Stimulated activated CD4-positive, alpha-beta T cell treated with anti-CD3 and anti-CD28 coated beads, Interleukin-1b, Interleukin-23, amount 100 ng/mL, for 1 hour (primary cell): ENCODE data around the gene AS3MT.
A peak's percentile ranks its signal among the peaks of the same experiment; 100 is the strongest.
"Not testable (repeated sequence)": the region's sequence is repeated elsewhere in the genome, so short reads cannot be mapped to it uniquely, and the experiment has no call there.

Source experiments
- DNase-seq, 2 donors: peaks; one replicate each; pipeline ENCODE4 v3.0.0-alpha.2; 2020; ENCODE audit warnings: low read depth in 2 of 2

Gene AS3MT

GRCh38 chr10:102855731-102856436 is 13.4 kb upstream of the AS3MT start:
- not testable (repeated sequence) for DNase-seq

DNA sequence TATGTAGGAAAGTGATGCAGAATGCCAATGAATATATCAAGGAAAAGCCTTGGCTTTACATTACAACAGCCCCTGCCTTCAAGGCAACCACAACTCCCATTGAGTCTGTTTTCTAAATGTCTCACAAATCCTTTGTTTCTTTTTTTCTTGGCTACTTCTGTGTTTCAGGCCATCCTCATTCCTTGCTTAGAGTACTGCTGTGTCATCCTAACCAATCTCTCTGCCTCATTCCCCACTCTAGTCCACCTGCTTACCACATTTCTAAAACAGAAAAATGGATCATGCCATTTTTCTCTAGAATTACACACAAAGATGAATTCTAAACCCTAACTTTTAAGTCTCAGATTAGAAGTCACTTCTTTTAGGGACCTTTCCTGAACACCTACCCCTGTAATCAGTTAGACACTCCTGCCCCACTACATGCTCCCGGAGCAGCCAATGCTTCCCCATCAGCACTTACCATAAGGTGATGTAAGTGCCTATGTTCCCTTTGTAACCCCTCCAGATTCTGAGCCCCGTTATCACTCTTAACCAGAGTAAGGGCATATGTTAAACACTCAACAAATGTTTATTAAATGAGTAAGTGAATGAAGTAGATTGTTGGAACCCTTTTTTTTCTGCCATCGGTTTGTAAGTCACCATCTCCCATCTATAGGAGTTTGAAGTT is 12.4 kb upstream of the AS3MT start:
- no peak for DNase-seq

- DNase-seq = no peak
Observed at GRCh38 chr10:102859911-102860310, 9.4 kb upstream of the AS3MT start.

- no peak for DNase-seq
Observed at GRCh38 chr10:102863660-102864059, 5.6 kb upstream of the AS3MT start.

GRCh38 chr10:102865620-102866019 is 3.6 kb upstream of the AS3MT start:
- DNase-seq = no peak

DNA sequence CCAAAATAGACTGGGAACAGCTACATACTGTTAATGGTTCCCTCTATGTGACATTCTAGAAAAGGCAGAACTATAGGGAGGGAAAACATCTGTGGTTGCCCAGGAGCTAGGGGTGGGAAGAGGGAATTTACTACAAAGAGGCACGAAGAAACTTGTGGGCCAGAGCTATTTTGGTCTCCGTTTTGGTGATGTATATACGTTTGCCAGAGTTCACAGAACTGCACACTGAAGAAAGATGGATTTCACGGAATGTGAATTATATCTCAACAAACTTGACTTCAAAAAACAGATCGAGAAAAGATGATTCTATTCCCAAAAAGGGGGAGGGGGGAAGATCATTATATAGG is 386 bp upstream of the AS3MT start:
- DNase-seq = no peak

- DNase-seq = no peak
Observed at GRCh38 chr10:102870221-102870620, 951 bp downstream of the AS3MT start.

- no peak for DNase-seq
Observed at GRCh38 chr10:102872163-102872562, 2.9 kb downstream of the AS3MT start.

DNA sequence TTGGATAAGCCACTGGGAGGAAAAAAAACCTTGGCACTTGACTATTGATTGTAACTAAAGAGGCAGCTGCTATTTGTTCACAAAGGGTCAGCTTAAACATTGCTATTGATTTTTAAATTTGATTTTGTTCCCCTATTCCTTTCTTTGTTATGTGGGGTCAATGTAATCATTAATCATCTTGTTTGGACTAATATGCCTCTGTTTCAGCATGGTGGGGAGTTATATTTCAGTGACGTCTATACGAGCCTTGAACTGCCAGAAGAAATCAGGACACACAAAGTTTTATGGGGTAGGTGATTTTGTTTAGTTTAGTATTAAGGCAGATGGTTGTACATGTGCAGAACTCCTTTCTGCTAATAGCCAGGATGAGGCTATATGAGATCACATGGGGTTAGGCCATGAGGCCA is 7.5 kb downstream of the AS3MT start:
- no peak for DNase-seq

DNA sequence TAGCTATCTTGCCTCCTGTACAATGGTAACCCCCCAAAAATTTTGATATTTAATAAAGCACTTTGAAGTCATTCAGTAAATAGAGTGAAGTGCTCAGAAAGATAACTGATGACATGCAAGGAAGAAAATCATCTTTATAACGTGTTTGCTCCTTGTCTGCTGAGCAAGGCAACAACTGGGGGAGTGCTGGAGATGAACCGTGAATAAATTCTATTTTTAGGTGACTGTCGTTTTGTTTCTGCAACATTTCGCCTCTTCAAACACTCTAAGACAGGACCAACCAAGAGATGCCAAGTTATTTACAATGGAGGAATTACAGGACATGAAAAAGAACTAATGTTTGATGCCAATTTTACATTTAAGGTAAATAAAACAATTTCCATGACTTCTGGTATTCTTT is 9.4 kb downstream of the AS3MT start:
- no peak for DNase-seq

DNA sequence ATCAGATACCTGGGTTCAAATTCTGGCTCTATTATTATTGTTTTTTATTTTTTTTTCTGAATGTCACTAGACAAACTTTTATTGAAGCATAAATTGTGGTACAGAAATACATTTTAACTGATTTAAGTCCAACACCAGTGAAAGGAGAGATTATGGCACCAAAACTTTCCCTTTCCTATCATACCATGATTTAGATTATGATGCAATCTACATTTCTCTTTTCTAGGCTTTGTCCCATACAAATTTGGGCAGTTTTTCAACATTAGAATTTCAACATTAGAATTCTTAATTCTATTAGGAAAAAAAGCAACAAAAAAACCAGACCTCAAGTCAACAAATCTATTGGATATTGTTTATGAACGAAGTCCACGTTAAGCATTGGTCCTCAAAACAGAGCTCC is 11.0 kb downstream of the AS3MT start:
- DNase-seq = no peak

DNA sequence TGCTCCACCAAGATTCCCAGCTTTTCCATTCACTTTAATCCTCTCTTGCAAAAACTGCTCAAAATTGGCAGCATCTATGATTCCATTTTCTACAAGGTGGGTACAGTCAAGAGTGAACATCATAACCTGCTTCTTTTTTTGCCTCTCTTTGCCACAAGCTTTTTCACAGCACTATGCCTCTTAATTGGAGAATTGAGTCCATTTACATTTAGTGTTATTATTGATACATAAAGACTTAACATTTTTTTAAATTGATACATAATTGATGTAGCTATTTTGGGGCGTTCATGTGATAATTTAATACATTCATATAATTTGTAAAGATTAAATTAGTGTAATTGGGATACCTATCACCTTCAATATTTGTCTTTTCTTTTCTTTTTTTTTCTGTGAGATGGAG is 18.8 kb downstream of the AS3MT start:
- DNase-seq = no peak

DNA sequence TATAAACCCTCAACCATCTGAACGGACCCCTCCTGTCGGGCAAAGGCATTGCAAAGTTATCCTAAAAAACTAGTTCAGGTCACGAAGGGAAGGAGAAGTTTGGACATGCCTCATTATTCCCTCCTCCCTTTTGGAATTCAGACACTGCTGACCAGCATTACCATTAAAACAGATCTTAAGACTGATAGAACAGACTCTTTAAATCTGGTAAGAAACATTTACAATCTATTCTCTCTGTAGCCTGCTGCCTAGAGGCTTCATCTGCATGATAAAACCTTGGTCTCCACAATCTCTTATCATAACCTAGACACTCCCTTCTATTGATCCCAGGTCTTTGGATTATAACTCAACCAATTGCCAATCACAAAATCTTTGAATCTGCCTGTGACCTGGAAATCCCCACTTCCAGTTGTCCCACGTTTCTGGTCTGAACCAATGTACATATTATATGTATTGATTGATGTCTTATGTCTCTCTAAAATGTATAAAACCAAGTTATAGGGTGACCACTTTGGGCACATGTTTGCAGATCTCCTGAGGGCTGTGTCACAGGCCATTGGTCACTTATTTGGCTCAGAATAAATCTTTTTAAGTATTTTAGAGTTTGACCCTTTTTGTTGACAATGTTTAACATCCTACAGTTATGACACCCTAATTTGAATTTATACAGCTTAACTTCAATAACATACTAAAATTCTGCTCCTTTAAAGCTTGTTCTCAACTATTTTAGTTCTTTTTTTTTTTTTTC is 25.4 kb downstream of the AS3MT start:
- no peak for DNase-seq

- no peak for DNase-seq
Observed at GRCh38 chr10:102900006-102900405, 30.7 kb downstream of the AS3MT start.

GRCh38 chr10:102904346-102904745 is 35.1 kb downstream of the AS3MT start:
- no peak for DNase-seq

DNA sequence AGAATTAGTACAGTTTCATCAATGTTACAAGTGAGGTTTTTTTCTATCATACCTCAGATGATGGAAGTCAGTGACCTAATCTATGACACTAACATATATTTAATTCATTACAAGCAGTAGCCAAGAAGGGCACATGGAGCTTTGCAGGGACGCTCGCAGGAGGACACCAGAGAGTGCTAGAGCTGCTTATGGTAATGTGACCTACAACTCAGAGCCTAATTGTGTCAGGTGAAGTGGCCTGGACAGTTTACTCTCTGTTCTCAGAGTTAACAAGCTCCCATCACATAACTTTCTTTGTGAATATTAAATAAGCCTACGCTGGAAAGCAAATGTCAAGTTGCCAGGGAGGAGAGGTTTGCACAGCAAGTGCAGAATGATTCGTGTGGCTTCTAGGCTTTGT is 37.2 kb downstream of the AS3MT start:
- no peak for DNase-seq

DNA sequence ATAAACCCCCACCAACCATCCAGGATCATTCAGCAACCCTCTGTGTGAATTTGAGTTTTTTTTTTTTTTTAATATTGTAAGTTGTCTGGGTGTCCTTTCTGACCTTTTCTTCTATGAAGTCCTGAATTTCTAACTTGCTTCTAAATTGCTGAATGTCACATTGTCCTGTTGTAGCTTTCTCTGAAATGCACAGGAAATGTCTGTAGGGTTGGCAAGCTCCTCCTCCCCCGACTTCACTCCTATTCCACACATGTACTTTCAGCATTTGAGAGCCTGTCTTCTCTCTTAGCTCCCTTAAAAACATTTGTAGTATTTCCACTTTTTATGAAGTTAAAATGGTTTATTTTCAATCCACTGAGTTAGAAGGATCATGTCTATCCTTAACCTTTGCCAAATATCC is 45.5 kb downstream of the AS3MT start:
- DNase-seq = no peak

GRCh38 chr10:102916173-102916572 is 46.9 kb downstream of the AS3MT start:
- DNase-seq = no peak

GRCh38 chr10:102917314-102917961 is 48.2 kb downstream of the AS3MT start:
- DNase-seq = peak; percentile 46 to 61

DNA sequence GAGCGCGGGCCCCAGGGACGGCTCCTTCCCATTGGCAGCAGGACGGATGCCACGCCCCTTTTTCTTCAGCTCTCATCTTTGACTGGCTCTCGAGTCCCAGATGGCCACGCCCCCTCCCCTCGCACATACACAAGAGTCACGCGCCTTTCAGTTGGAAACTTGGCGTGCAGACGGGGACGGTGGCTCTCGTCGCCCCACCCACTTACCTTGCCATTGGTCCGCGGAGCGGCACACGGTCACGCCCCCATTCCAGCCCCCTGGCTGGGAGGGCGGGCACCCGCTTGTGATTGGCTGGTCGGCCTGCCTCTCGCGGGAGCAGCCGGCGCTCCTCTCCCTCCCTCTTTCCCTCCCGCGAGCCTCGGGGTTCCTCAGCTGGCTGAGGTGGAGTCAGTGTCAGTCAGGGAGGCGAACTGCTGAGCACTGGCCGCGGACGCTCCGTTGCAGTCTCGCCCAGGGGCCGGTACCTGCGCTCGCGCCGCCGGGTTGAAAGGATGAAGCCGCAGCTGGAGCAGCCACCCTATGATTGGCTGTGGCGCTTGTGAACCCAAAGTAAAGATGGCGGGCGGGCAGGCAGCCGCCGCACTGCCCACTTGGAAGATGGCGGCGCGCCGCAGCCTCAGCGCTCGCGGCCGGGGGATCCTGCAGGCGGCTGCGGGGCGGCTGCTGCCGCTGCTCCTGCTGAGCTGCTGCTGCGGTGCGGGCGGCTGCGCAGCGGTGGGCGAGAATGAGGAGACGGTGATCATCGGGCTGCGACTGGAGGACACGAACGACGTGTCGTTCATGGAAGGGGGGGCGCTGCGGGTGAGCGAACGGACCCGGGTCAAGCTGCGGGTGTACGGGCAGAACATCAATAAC is 48.9 kb downstream of the AS3MT start, which contains the start of gene CNNM2:
Gene CNNM2 (plus strand): TSS at position 333 of the 855 bp plus-strand sequence. CDS start 187 bp downstream, at position 520.
- DNase-seq = peak; percentile 98 to 100

DNA sequence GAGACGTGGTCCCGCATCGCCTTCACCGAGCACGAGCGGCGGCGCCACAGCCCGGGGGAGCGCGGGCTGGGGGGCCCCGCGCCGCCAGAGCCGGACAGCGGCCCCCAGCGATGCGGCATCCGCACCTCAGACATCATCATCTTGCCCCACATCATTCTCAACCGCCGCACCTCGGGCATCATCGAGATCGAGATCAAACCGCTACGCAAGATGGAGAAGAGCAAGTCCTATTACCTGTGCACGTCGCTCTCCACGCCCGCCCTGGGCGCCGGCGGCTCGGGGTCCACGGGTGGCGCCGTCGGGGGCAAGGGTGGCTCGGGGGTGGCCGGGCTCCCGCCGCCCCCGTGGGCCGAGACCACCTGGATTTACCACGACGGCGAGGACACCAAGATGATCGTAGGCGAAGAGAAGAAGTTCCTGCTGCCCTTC is 49.6 kb downstream of the AS3MT start:
- DNase-seq = no peak
